A673 (cell line): Measurements from ENCODE around the gene SLC44A1.

Source experiments
- EZH2 ChIP-seq: fragments of 200-600 bp; sonication (generic); IDR thresholded peaks from 2 replicates; pipeline ENCODE4 v1.6.1; 2017; ENCODE audit warnings: borderline replicate concordance, low read depth, mild to moderate bottlenecking, mixed read lengths, antibody characterized with exemption, low read length; ENCODE audit not compliant: poor library complexity, severe bottlenecking
- TF ChIP-seq, protein P1 (sequence below): fragments of 300-800, 200-600 bp; sonication (generic); conservative IDR thresholded peaks from 2 replicates; pipeline ENCODE4 v1.5.1; 2017; ENCODE audit warnings: low read depth, mild to moderate bottlenecking, antibody characterized with exemption, low read length, moderate library complexity, mixed read lengths

DNA sequence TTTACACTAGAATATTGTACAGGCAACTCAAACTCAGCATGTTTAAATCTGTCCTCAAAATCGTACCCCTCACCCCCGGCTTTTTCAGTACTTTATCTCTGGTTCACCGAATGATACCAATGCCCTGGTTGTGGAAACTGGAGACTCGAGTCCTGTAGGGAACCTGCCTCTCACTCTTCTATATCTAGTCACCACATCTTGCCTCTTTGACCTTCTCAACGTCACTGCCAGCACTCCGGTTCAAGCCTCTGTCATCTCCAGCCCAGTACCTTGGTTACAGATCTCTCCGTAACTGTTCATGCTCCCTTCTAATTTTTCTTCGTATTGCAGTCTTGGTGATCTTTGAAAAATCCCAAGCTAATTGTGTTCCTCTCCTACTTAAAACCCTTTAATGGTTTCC lies 6.7 kb downstream of the SLC44A1 start:
- TF ChIP-seq, protein P1, sequence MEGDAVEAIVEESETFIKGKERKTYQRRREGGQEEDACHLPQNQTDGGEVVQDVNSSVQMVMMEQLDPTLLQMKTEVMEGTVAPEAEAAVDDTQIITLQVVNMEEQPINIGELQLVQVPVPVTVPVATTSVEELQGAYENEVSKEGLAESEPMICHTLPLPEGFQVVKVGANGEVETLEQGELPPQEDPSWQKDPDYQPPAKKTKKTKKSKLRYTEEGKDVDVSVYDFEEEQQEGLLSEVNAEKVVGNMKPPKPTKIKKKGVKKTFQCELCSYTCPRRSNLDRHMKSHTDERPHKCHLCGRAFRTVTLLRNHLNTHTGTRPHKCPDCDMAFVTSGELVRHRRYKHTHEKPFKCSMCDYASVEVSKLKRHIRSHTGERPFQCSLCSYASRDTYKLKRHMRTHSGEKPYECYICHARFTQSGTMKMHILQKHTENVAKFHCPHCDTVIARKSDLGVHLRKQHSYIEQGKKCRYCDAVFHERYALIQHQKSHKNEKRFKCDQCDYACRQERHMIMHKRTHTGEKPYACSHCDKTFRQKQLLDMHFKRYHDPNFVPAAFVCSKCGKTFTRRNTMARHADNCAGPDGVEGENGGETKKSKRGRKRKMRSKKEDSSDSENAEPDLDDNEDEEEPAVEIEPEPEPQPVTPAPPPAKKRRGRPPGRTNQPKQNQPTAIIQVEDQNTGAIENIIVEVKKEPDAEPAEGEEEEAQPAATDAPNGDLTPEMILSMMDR, result no peak
- TF ChIP-seq EZH2, result no peak
